Neural progenitor cell (in vitro differentiated cells): Measurements from ENCODE around the gene DOK3. TPM values are rescaled to one million over a fixed set of nuclear protein-coding genes. Genes with fewer than 3 reads are reported as not detected.

Experiments
- DNase-seq: peaks from one replicate; pipeline ENCODE4 v3.0.0-alpha.2; 2016; ENCODE audit warnings: low spot score
- H2AFZ ChIP-seq: fragments of 200-600 bp; sonication (generic); replicated peaks from 2 replicates; pipeline ENCODE4 v1.6.1; 2016; ENCODE audit warnings: antibody characterized with exemption
- H3F3A ChIP-seq: fragments of 200-600 bp; sonication (generic); 2 replicates; pipeline ENCODE4 v1.6.1; 2016; ENCODE audit warnings: antibody characterized with exemption, low read depth
- H3K27ac ChIP-seq: fragments of 200-600 bp; sonication (generic); 2 replicates; pipeline ENCODE4 v1.5.1; 2016; ENCODE audit warnings: mild to moderate bottlenecking
- H3K27me3 ChIP-seq: fragments of 200-600 bp; sonication (generic); 2 replicates; pipeline ENCODE4 v1.6.1; 2016; ENCODE audit warnings: mild to moderate bottlenecking, moderate library complexity
- H3K36me3 ChIP-seq: fragments of 200-600 bp; sonication (generic); 2 replicates; pipeline ENCODE4 v1.5.1; 2016
- H3K4me1 ChIP-seq: fragments of 200-600 bp; sonication (generic); 2 replicates; pipeline ENCODE4 v1.6.1; 2016; ENCODE audit warnings: mixed run types
- H3K4me2 ChIP-seq: fragments of 200-600 bp; sonication (generic); 2 replicates; pipeline ENCODE4 v1.6.1; 2016
- H3K4me3 ChIP-seq: fragments of 200-600 bp; sonication (generic); 2 replicates; pipeline ENCODE4 v1.5.1; 2016
- H3K79me2 ChIP-seq: fragments of 200-600 bp; sonication (generic); 2 replicates; pipeline ENCODE4 v1.6.1; 2016; ENCODE audit warnings: low read depth
- H3K9ac ChIP-seq: fragments of 200-600 bp; sonication (generic); 2 replicates; pipeline ENCODE4 v1.6.1; 2016
- H3K9me3 ChIP-seq: fragments of 200-600 bp; sonication (generic); 2 replicates; pipeline ENCODE4 v1.5.1; 2016; ENCODE audit warnings: low read depth
- H4K20me1 ChIP-seq: fragments of 200-600 bp; sonication (generic); 2 replicates; pipeline ENCODE4 v1.6.1; 2016; ENCODE audit warnings: low read depth
- H3K27ac Mint-ChIP-seq: 3 replicates; pipeline ENCODE4 v1.8.0; 2021; ENCODE audit warnings: mixed read lengths
- H3K27me3 Mint-ChIP-seq: 2 replicates; pipeline ENCODE4 v1.8.0; 2022; ENCODE audit warnings: low read depth, mild to moderate bottlenecking, inconsistent platforms, moderate library complexity, mixed read lengths; ENCODE audit not compliant: insufficient read depth
- H3K36me3 Mint-ChIP-seq: 3 replicates; pipeline ENCODE4 v1.8.0; 2021; ENCODE audit warnings: mixed read lengths
- H3K4me1 Mint-ChIP-seq: 3 replicates; pipeline ENCODE4 v1.8.0; 2021; ENCODE audit warnings: mixed read lengths
- H3K4me3 Mint-ChIP-seq: 3 replicates; pipeline ENCODE4 v1.8.0; 2021; ENCODE audit warnings: mild to moderate bottlenecking, moderate library complexity, mixed read lengths
- H3K9me3 Mint-ChIP-seq: 3 replicates; pipeline ENCODE4 v1.8.0; 2020; ENCODE audit warnings: mixed read lengths
- CTCF ChIP-seq: fragments of 200-600 bp; sonication (generic); IDR thresholded peaks from 2 replicates; pipeline ENCODE4 v1.5.1; 2017; ENCODE audit warnings: antibody characterized with exemption, mild to moderate bottlenecking
- EZH2 ChIP-seq: fragments of 200-600 bp; sonication (generic); IDR thresholded peaks from 2 replicates; pipeline ENCODE4 v1.6.1; 2017; ENCODE audit warnings: antibody characterized with exemption, mild to moderate bottlenecking, moderate library complexity
- EZH2phosphoT487 ChIP-seq: fragments of 200-600 bp; sonication (generic); IDR thresholded peaks from 2 replicates; pipeline ENCODE4 v1.6.1; 2017; ENCODE audit warnings: antibody characterized with exemption
- total RNA-seq: library from RNA; depleted of rRNA; stranded (reverse); fragments of >200 nt; gene quantifications from 2 replicates; pipeline ENCODE4 v1.2.3, GENCODE V29; 2015; ENCODE audit warnings: low replicate concordance

Gene DOK3
- total RNA-seq, 1 donor from 2014 or later, result 0.54 TPM

- Histone ChIP-seq H3K4me2 (peak overlapping the region; percentile 94), H3F3A (peaks cover 22% of the 10 kb centered on the region), H3K27me3 (no peaks in the 10 kb centered on the region), H2AFZ (no peak overlapping the region), H4K20me1 (peaks cover 9% of the 10 kb centered on the region), H3K9me3 (no peaks in the 10 kb centered on the region), H3K4me3 (peak overlapping the region; percentile 73), H3K79me2 (peaks cover 25% of the 10 kb centered on the region), H3K4me1 (no peaks in the 10 kb centered on the region), H3K9ac (no peak overlapping the region), H3K27ac (no peak overlapping the region), H3K36me3 (no peaks in the 10 kb centered on the region)
- Mint-ChIP-seq H3K9me3 (no peaks in the 10 kb centered on the region), H3K4me3 (peak overlapping the region; percentile 92), H3K27ac (peak overlapping the region; percentile 58), H3K27me3 (peaks cover 11% of the 10 kb centered on the region), H3K4me1 (peaks cover 21% of the 10 kb centered on the region), H3K36me3 (peaks cover 30% of the 10 kb centered on the region)
- DNase-seq, result no peak
- TF ChIP-seq EZH2phosphoT487, result no peak
- no peak for TF ChIP-seq EZH2
- TF ChIP-seq CTCF, result no peak
These were observed 6.0 kb upstream of the DOK3 start for GRCh38 chr5:177515580-177515979.

GRCh38 chr5:177514541-177514940 is 4.9 kb upstream of the DOK3 start:
- DNase-seq, result no peak
- H3K9me3 Mint-ChIP-seq, result no peaks in the 10 kb centered on the region
- H2AFZ ChIP-seq, result no peak overlapping the region
- no peaks in the 10 kb centered on the region for H3K9me3 ChIP-seq
- no peaks in the 10 kb centered on the region for H3K27me3 ChIP-seq
- peaks cover 25% of the 10 kb centered on the region for H3K79me2 ChIP-seq
- peaks cover 22% of the 10 kb centered on the region for H3K36me3 Mint-ChIP-seq
- H3K4me3 ChIP-seq, result no peak overlapping the region
- H3K4me2 ChIP-seq, result no peak overlapping the region
- no peaks in the 10 kb centered on the region for H3K4me1 ChIP-seq
- peaks cover 9% of the 10 kb centered on the region for H4K20me1 ChIP-seq
- H3K36me3 ChIP-seq, result no peaks in the 10 kb centered on the region
- TF ChIP-seq EZH2, result no peak
- no peak for TF ChIP-seq EZH2phosphoT487
- no peak for TF ChIP-seq CTCF
- peaks cover 14% of the 10 kb centered on the region for H3F3A ChIP-seq
- peaks cover 21% of the 10 kb centered on the region for H3K4me1 Mint-ChIP-seq
- H3K27ac ChIP-seq, result no peak overlapping the region
- H3K27ac Mint-ChIP-seq, result no peak overlapping the region
- H3K4me3 Mint-ChIP-seq, result peak overlapping the region; percentile 92
- H3K27me3 Mint-ChIP-seq, result peaks cover 11% of the 10 kb centered on the region
- no peak overlapping the region for H3K9ac ChIP-seq

GRCh38 chr5:177513500-177513899 is 3.9 kb upstream of the DOK3 start:
- Mint-ChIP-seq H3K9me3 (no peaks in the 10 kb centered on the region), H3K36me3 (peaks cover 20% of the 10 kb centered on the region), H3K4me1 (peaks cover 23% of the 10 kb centered on the region), H3K4me3 (no peak overlapping the region), H3K27me3 (peaks cover 11% of the 10 kb centered on the region), H3K27ac (no peak overlapping the region)
- Histone ChIP-seq H3K4me2 (no peak overlapping the region), H3K4me3 (no peak overlapping the region), H3K9me3 (no peaks in the 10 kb centered on the region), H3K4me1 (no peaks in the 10 kb centered on the region), H3K79me2 (peaks cover 19% of the 10 kb centered on the region), H3F3A (peaks cover 7% of the 10 kb centered on the region), H3K27ac (no peak overlapping the region), H4K20me1 (peaks cover 9% of the 10 kb centered on the region), H3K9ac (no peak overlapping the region), H2AFZ (no peak overlapping the region), H3K27me3 (no peaks in the 10 kb centered on the region), H3K36me3 (no peaks in the 10 kb centered on the region)
- no peak for DNase-seq
- TF ChIP-seq CTCF (no peak), EZH2phosphoT487 (no peak), EZH2 (no peak)
